Inflammatory macrophage (primary cell): ENCODE measurements around the gene STAG1.

ENCODE experiments used
- DNase-seq, 2 donors: peaks; one replicate each; pipeline ENCODE4 v3.0.0-alpha.2; 2020 to 2022

STAG1 gene

GRCh38 chr3:136495213-136495612 lies 257.0 kb downstream of the STAG1 start:
- no peak for DNase-seq

- DNase-seq, result no peak
These were observed 261.4 kb downstream of the STAG1 start for GRCh38 chr3:136490646-136491405.

GRCh38 chr3:136485777-136486176 lies 266.4 kb downstream of the STAG1 start:
- DNase-seq, result no peak

- DNase-seq, result no peak
These were observed 275.9 kb downstream of the STAG1 start for GRCh38 chr3:136476280-136476679.

GRCh38 chr3:136474876-136475275 lies 277.3 kb downstream of the STAG1 start:
- DNase-seq, result peak in 1 of 2 donors; percentile 21

- DNase-seq, result no peak
These were observed 278.4 kb downstream of the STAG1 start for GRCh38 chr3:136473716-136474326.

- no peak for DNase-seq
These were observed 286.9 kb downstream of the STAG1 start for GRCh38 chr3:136465296-136465695.

- no peak for DNase-seq
These were observed 287.7 kb downstream of the STAG1 start for GRCh38 chr3:136464502-136464901.

- no peak for DNase-seq
These were observed 289.0 kb downstream of the STAG1 start for GRCh38 chr3:136463170-136463569.

GRCh38 chr3:136457793-136458192 lies 294.4 kb downstream of the STAG1 start:
- DNase-seq, result no peak

- no peak for DNase-seq
These were observed 296.0 kb downstream of the STAG1 start for GRCh38 chr3:136456196-136456595.

- no peak for DNase-seq
These were observed 307.6 kb downstream of the STAG1 start for GRCh38 chr3:136444581-136444980.

- DNase-seq, result no peak
These were observed 315.1 kb downstream of the STAG1 start for GRCh38 chr3:136437043-136437442.

- DNase-seq, result no peak
These were observed 317.7 kb downstream of the STAG1 start for GRCh38 chr3:136434429-136434828.

- DNase-seq, result no peak
These were observed 319.5 kb downstream of the STAG1 start for GRCh38 chr3:136432685-136433084.

GRCh38 chr3:136428167-136428566 lies 324.0 kb downstream of the STAG1 start:
- DNase-seq, result no peak

- no peak for DNase-seq
These were observed 324.9 kb downstream of the STAG1 start for GRCh38 chr3:136427236-136427635.

GRCh38 chr3:136414476-136414875 lies 337.7 kb downstream of the STAG1 start:
- no peak for DNase-seq

- DNase-seq, result no peak
These were observed 339.9 kb downstream of the STAG1 start for GRCh38 chr3:136412307-136412706.

- DNase-seq, result no peak
These were observed 342.6 kb downstream of the STAG1 start for GRCh38 chr3:136409549-136409948.

GRCh38 chr3:136404056-136404455 lies 348.1 kb downstream of the STAG1 start:
- DNase-seq, result no peak

- no peak for DNase-seq
These were observed 355.3 kb downstream of the STAG1 start for GRCh38 chr3:136396916-136397315.

GRCh38 chr3:136390574-136390973 lies 361.6 kb downstream of the STAG1 start:
- no peak for DNase-seq

- no peak for DNase-seq
These were observed 365.1 kb downstream of the STAG1 start for GRCh38 chr3:136387031-136387430.
